AG09309 (cell line): ENCODE measurements around the gene THSD4.

Experiments
- DNase-seq: peaks from one replicate; pipeline ENCODE4 v3.0.0-alpha.2; 2010; ENCODE audit warnings: low read depth
- H3K4me3 ChIP-seq: 2 replicates; pipeline ENCODE4 v1.5.1; 2011; ENCODE audit warnings: mild to moderate bottlenecking, low read depth, low read length, moderate library complexity; ENCODE audit not compliant: control insufficient read depth
- TF ChIP-seq, protein P1 (sequence below): IDR thresholded peaks from 2 replicates; pipeline ENCODE4 v1.5.1; 2011; ENCODE audit warnings: mild to moderate bottlenecking, low read depth, low read length, inconsistent platforms; ENCODE audit not compliant: insufficient read depth, control insufficient read depth; ENCODE audit errors: missing control alignments

THSD4 gene

DNA sequence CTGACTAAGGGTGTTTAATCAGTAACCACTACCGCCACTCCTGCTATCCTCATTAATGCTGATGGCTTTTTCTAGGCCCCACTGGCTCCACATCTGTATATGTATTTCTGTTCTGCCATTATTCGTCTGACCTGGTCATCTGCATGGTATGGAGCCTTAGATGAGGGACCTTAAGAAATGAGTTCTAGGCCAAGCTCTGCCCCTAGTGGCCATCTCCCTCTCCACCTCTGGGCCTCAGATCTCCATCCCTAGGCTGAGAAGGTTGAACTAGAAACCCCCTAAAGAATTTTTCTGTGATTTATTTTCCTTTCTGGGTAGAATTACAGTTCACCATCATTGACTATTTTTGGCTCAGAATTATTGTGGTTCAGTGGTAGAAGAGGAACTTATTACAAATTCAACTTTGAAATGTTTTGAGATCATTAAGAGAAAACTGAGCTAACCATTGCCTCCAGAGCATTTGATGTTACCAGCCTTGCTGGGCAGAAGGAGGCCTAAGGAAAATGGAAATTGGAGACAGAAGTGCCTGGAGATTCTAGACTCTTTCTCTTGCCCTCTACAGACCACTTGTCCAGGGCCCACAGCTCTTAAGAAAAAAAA is 369.9 kb downstream of the THSD4 start:
- no peak overlapping the region for H3K4me3 ChIP-seq
- TF ChIP-seq, protein P1, sequence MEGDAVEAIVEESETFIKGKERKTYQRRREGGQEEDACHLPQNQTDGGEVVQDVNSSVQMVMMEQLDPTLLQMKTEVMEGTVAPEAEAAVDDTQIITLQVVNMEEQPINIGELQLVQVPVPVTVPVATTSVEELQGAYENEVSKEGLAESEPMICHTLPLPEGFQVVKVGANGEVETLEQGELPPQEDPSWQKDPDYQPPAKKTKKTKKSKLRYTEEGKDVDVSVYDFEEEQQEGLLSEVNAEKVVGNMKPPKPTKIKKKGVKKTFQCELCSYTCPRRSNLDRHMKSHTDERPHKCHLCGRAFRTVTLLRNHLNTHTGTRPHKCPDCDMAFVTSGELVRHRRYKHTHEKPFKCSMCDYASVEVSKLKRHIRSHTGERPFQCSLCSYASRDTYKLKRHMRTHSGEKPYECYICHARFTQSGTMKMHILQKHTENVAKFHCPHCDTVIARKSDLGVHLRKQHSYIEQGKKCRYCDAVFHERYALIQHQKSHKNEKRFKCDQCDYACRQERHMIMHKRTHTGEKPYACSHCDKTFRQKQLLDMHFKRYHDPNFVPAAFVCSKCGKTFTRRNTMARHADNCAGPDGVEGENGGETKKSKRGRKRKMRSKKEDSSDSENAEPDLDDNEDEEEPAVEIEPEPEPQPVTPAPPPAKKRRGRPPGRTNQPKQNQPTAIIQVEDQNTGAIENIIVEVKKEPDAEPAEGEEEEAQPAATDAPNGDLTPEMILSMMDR, result peak; percentile 41
- no peak for DNase-seq

DNA sequence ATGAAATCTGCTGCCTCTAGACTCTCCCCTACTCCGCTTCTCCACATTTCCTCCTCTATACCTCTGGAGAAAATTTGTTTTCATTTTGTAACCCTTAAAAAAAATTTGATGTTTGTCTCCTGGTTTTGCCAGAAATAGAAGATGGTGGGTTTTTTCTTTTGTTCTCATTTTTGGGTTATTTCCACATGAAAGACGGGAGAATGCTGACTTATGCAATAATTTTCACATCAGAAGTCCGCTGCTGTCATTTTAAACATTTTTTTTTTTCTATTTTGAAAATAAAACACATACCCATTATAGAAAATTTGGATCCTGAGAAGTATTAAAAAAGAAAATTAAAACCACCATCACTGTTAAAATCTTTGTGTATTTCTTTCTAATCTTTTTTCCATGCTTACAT is 374.3 kb downstream of the THSD4 start:
- TF ChIP-seq, protein P1, result no peak
- no peak for DNase-seq
- no peak overlapping the region for H3K4me3 ChIP-seq

DNA sequence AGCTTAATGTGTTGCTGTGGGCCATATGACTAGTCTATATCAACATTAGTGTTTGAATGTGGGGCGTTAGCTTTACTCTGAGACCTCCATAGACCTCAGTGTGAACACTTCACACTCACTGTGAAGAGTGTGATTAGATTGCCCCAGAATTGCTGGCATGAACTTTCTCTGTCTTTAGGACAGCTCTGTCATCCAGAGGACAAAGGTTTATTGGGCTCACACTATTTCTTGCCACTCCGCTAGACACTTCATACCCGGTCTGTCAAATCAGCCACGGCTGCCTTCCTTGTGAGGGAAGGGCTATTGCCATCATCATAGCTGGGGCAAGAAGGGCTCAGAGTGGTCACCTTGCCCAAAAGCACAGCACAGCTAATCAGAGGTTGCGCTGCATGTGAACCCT is 378.3 kb downstream of the THSD4 start:
- H3K4me3 ChIP-seq, result no peak overlapping the region
- TF ChIP-seq, protein P1, result no peak
- no peak for DNase-seq

DNA sequence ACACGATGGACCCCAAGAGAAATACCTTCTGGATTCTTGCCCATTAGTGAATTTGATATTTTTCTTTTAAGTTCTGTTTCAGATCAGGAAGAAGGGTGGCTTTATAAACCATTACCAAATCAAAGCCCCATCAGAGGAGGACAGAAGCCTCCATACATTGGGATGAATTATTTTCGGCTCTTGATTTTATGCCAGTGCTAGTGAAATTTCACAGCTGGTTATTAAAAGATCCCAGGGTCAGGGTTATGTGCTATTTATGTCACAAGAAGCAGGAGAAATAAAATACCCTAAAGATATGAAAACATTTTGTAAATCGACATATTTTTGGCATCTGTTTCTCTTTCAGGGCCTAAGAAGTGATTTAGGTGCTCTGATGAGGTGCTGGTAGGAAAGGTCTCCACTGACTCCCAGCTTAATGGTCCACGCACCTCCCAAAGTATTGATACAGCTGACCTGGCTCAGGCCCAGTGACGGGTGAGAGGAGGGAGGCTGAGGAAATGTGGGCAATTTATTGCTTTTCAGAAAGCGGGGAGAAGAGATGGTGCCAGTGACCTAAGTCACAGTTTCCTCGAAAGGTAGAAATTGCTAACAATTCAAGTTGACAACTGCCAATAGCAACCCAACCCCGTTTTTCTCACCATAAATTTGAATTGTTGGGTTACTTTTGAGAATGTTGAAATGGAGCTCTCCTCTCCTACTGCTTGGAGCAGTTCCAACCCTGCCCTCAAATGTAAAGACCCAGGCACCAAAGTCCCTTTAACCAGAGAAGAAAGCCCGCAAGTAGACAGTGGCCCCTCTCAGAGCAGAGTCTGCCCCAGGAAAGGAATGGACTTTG is 379.5 kb downstream of the THSD4 start:
- DNase-seq, result no peak
- no peak overlapping the region for H3K4me3 ChIP-seq
- TF ChIP-seq, protein P1, result no peak

DNA sequence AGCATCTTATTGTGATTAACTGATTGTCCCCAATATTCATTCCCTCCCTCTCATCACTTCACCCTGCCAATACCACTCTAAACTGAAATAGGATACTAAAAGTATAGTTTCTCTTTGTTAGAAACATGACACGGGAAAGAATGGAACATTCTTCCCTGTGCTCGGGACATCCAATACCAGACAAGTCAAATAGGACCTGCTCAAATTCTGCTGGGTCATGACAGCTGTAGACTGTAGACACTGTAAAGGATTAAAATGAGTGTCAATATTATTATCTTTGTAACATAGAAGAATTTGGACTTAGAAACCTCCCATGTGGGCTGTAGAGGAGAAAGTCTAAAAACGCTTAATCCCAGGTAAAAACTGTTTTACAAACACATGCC is 380.1 kb downstream of the THSD4 start:
- H3K4me3 ChIP-seq, result no peak overlapping the region
- TF ChIP-seq, protein P1, result no peak
- DNase-seq, result no peak

DNA sequence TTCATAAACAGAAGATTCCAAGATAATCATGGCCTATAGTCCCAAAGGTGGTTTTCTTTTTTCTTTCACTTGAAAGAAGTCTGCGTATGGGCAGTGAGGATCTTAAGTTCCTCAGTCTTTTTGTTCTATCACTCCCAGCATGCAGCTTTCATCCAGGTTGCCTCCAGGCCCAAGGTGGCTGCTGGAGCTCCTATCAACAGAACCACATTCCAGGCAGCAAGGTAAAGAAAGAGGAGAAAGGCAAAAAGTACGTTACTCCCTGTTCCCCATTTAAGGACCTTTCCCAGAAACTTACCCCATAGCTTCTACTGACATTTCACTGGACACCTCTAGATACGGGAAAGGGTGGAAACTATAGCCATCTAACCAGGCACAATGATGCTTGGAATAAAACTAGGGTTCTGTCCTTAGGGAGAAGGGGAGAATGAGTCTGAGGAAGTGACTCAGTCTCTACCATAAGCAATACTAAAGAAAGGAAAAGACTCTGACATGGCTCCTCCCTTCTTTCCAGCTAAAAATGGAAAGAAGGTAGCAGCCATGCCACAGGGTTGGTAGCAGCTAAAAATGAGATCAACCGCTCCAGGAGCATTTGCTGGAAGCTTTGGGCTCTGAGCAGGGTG is 381.2 kb downstream of the THSD4 start:
- H3K4me3 ChIP-seq, result no peak overlapping the region
- no peak for DNase-seq
- TF ChIP-seq, protein P1, result no peak
